SK-N-SH treated with all-trans-retinoic acid at 6 μM for 48 hours (cell line): ENCODE measurements around the gene P2RX5.

Experiments used
- ARNTL ChIP-seq: fragments of 450-650 bp; formaldehyde crosslinking; IDR thresholded peaks from 2 replicates; pipeline ENCODE4 v1.5.0; 2020; ENCODE audit warnings: low read depth, mild to moderate bottlenecking, moderate library complexity, borderline replicate concordance
- OSR1 ChIP-seq: fragments of 250-450 bp; sonication (Bioruptor Pico); IDR thresholded peaks from 2 replicates; pipeline ENCODE4 v1.8.0; 2022; ENCODE audit warnings: moderate library complexity, mild to moderate bottlenecking, inconsistent platforms
- SNAI2 ChIP-seq: fragments of 250-450 bp; sonication (Bioruptor Pico); IDR thresholded peaks from 2 replicates; pipeline ENCODE4 v1.5.0; 2020; ENCODE audit warnings: mild to moderate bottlenecking, moderate library complexity
- TOX ChIP-seq: fragments of 250-450 bp; sonication (Bioruptor Pico); IDR thresholded peaks from 2 replicates; pipeline ENCODE4 v1.8.0; 2021; ENCODE audit warnings: mild to moderate bottlenecking, moderate library complexity, borderline replicate concordance
- ZC3H10 ChIP-seq: fragments of 250-450 bp; sonication (Bioruptor Pico); IDR thresholded peaks from 2 replicates; pipeline ENCODE4 v1.5.1; 2021; ENCODE audit warnings: mild to moderate bottlenecking, moderate library complexity
- ZFP3 ChIP-seq: fragments of 250-450 bp; sonication (Bioruptor Pico); IDR thresholded peaks from 2 replicates; pipeline ENCODE4 v1.5.0; 2020; ENCODE audit warnings: mild to moderate bottlenecking, moderate library complexity
- ZNF70 ChIP-seq: fragments of 450-650 bp; formaldehyde crosslinking; IDR thresholded peaks from 2 replicates; pipeline ENCODE4 v1.5.0; 2020; ENCODE audit warnings: mild to moderate bottlenecking, moderate library complexity

DNA sequence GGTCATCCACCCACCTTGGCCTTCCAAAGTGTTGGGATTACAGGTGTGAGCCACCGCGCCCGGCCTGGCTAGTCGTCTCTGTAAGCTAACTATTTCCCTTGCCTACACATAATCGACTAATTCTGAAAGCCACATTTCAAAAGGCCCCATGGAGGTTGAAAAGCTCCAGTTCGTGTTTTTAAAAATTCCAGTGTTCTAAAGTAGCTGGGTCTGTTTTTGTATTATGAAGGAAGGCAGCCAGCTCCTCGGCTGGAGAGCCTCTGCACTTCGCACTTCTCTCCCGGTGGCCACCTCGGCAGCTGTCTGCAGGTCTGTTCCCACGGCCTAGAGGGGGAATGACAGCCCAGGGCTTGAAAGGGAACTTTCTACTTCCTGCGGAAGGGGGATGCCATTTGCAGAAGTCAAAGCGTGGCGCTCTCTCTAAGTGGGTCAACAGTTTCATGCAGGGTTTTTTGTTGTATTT lies 44.7 kb upstream of the P2RX5 start:
- TF ChIP-seq ZNF70 (no peak), OSR1 (no peak), ARNTL (no peak), ZFP3 (CRISPR knock-in tag) (no peak), TOX (CRISPR knock-in tag) (no peak), SNAI2 (CRISPR knock-in tag) (no peak), ZC3H10 (CRISPR knock-in tag) (no peak)
